HFF-Myc (cell line): ENCODE results near the gene KRTAP10-3.

Experiments
- DNase-seq: peaks from one replicate; pipeline ENCODE4 v3.0.0-alpha.2; 2011; ENCODE audit warnings: low read depth; ENCODE audit errors: extremely low read depth
- H3K4me3 ChIP-seq: replicated peaks from 2 replicates; pipeline ENCODE4 v1.5.1; 2011; ENCODE audit warnings: low read depth, mild to moderate bottlenecking, control low read depth, low read length
- TF ChIP-seq, protein P1 (sequence below): IDR thresholded peaks from 2 replicates; pipeline ENCODE4 v1.5.1; 2012; ENCODE audit warnings: mild to moderate bottlenecking, low read depth, low read length, control low read depth; ENCODE audit errors: missing control alignments

KRTAP10-3 gene

DNA sequence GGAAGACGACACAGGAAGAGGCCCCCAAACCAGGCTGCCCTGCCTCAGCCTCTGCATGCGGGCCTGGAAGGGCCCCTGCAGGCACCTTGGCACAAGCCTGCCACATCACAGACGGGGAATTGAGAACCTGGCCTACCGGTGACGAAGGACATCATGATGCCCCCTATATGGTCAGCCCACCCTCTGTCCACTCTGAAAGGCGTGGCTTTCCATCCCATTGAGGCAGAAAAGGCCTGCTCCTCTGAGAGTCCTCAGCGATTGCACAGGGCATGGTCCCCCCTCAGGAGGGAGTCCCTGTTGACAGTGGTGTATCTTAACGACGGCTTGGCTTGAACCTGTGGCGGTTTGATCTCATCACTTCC, 30.0 kb downstream of the KRTAP10-3 start:
- TF ChIP-seq, protein P1, sequence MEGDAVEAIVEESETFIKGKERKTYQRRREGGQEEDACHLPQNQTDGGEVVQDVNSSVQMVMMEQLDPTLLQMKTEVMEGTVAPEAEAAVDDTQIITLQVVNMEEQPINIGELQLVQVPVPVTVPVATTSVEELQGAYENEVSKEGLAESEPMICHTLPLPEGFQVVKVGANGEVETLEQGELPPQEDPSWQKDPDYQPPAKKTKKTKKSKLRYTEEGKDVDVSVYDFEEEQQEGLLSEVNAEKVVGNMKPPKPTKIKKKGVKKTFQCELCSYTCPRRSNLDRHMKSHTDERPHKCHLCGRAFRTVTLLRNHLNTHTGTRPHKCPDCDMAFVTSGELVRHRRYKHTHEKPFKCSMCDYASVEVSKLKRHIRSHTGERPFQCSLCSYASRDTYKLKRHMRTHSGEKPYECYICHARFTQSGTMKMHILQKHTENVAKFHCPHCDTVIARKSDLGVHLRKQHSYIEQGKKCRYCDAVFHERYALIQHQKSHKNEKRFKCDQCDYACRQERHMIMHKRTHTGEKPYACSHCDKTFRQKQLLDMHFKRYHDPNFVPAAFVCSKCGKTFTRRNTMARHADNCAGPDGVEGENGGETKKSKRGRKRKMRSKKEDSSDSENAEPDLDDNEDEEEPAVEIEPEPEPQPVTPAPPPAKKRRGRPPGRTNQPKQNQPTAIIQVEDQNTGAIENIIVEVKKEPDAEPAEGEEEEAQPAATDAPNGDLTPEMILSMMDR: no peak
- DNase-seq: no peak
- no peak overlapping the region for H3K4me3 ChIP-seq

DNA sequence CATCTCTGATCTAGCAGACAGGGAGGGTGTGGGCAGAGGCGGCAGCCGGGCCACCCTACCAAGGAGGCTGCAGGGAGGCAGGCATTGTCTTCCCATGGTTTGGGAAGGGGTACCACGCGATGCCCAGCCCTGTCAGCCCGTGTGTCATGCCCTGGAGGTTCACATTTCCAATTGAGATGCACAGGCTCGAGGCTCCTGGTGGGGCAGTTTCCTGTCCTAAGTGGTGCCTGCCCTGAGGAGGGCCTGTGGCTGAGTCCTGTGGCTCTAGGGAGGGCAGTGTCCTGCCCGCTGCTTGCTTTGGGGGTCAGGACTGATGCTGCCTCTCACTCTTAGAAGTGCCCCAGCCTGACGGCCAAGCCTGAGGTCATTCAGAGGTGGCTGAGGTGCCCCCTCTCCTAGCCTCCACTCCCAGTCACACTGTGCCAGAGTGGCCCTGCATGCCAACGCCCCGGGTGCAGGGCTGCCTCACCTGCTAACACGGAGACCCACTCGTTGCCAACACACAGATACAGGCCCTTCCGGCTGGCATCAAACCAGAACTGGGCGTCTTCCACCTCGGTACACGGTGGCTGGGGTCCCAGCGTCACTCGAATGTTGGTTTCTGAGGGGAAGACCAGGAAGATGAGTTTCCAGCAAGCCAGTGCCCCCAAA, 30.5 kb downstream of the KRTAP10-3 start:
- no peak overlapping the region for H3K4me3 ChIP-seq
- TF ChIP-seq, protein P1: no peak
- DNase-seq: no peak

DNA sequence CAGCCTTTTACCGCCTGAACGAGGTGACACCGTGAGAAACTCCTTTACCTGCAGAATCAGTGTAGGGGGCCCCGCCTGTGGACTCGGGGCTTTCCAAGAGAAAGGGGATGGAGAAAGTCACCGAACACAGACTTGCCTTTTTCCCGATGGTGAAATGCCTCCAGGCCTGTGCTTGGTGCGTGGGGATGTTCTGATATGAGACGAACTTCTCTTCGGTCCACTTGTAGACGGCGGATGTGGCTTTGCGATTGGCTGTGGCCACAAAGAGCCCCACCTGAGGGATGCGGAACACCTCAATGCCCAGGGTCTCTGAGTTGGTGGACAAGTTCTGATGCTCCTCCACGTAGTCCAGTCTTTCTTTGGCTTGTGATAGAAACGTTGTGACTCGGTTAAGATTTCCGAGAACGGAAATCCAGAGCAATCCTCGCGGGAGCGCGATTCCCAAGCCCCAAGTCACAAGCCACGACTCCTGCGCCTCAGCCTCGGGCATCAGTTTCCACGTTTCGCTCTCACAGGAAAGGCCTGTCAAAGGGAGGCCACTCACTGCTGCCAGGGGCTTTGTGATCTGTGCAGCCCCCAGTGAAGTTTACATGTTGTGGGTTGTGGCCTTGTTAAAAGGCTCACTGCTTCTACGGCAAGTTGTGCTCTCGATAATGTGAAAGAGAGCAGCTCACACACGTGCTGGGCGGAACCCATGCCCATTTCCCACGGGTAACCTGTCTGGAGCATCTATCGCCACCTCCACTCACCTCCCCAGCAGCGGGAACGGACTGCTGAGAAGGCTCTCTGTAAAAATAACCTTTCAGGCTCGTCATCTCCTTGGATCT, 31.2 kb downstream of the KRTAP10-3 start:
- DNase-seq: no peak
- H3K4me3 ChIP-seq: no peak overlapping the region
- TF ChIP-seq, protein P1: no peak

DNA sequence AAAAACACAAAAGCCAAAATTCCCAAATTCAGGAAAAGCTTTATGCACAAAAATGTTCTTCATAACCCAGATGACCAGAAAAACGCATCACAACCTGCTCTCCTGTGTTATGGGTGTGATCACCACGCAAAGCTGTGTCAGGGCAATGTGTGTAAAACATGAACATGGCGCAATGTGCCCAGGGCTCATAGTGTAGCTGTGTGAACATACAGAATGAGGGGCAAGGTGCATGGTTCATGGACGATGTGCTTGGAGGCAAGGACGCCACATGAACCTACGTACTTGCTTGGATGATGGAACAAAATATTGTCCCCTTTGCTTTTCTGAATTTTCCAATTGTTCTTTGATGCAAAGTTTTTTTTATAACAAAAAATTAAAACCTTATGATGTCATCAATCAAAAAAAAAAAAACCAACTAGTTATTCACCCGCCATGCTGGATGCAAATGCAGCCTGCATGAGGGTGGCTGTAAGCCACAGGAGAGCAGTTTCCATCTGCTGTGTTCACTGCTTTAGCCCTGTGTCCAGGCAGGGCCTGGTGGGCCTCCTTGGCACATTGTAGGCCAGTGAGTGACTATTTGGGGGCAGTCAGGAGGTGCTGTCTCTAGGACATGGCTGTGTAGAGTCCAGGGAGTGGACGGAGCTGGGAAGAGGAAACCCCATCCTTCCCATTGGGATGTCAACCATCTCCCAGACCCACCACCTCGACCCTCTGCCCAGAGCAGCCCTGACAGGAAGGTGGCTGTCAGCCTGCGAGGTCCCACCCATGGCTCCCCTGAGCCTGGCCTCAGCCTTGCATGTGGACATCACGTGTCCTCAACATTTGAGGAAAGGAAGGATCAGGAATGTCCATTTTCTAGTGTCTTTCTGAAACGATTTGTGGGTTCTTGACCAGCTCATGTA, 32.2 kb downstream of the KRTAP10-3 start:
- no peak for DNase-seq
- no peak overlapping the region for H3K4me3 ChIP-seq
- TF ChIP-seq, protein P1: no peak

DNA sequence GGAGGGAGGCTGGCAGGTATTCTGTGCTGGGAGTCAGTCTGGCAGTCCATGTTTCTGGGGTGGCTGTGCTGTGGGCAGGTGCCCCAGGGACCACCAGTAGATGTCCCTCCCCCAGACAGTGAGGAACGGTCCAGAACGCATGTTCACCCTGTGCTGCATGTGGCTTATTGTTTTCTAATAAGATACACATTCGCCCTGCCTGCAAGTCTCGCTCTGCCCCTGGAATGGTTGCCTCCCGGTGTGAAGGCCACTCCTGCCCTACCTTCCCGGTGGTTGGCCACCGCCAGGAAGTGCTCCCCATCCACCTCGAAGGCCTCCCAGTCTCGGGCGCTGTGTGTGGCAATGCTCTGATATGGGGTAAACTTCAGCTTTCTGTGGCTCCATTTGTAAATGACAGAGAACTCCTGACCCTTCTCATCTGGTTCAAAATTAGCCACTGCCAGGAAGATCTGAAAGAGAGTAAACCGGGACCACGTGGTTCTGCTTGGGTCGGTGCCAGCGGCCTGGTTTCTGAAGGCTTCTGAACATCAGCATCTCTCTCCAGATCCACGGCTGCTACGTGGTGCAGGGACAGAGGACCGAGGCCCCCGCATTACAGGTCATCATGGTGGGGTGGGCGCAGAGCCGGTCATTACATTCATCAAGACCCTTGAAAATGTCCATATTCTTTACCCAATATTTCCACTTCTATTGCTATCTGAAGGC, 33.1 kb downstream of the KRTAP10-3 start:
- TF ChIP-seq, protein P1: no peak
- DNase-seq: no peak
- H3K4me3 ChIP-seq: no peak overlapping the region
